Bronchial epithelial cell (primary cell): Measurements from ENCODE around the gene PTPN5. TPM values are rescaled to one million over a fixed set of nuclear protein-coding genes. Genes with fewer than 3 reads are reported as not detected.

Source experiments
- DNase-seq: peaks from one replicate; pipeline ENCODE4 v3.0.0-alpha.2; 2010; ENCODE audit warnings: low read depth
- FAIRE-seq: peaks from 2 replicates; lab custom pipeline; 2011; peaks lifted over from hg19 to GRCh38; lab: Jason Lieb, UNC
- H3K27me3 ChIP-seq: 2 replicates; pipeline ENCODE4 v1.5.1; 2011; ENCODE audit warnings: low read length; ENCODE audit not compliant: control insufficient read depth, insufficient read depth
- H3K36me3 ChIP-seq: 2 replicates; pipeline ENCODE4 v1.5.1; 2011; ENCODE audit warnings: low read length; ENCODE audit not compliant: control insufficient read depth, insufficient read depth
- H3K4me3 ChIP-seq: 2 replicates; pipeline ENCODE4 v1.5.1; 2011; ENCODE audit warnings: mild to moderate bottlenecking, low read depth, low read length, control low read depth
- CTCF ChIP-seq: IDR thresholded peaks from 2 replicates; pipeline ENCODE4 v1.5.1; 2011; ENCODE audit warnings: mild to moderate bottlenecking, moderate library complexity, low read length, control low read depth, inconsistent platforms; ENCODE audit not compliant: insufficient read depth, severe bottlenecking
- total RNA-seq: library from RNA; depleted of rRNA; stranded (reverse); fragments of >200 nt; gene quantifications from 2 replicates; pipeline ENCODE4 v1.2.1, GENCODE V29; 2014

Gene PTPN5
- total RNA-seq, 1 donor from 2014 or later, result not detected

GRCh38 chr11:18790883-18791206 is 753 bp downstream of the PTPN5 start:
- DNase-seq (no peak), FAIRE-seq (no peak)
- Histone ChIP-seq H3K27me3 (peaks cover 39% of the 10 kb centered on the region), H3K4me3 (no peak overlapping the region), H3K36me3 (no peaks in the 10 kb centered on the region)
- TF ChIP-seq CTCF, result no peak

- no peak overlapping the region for H3K4me3 ChIP-seq
- FAIRE-seq (no peak), DNase-seq (no peak)
- no peaks in the 10 kb centered on the region for H3K36me3 ChIP-seq
- no peak for TF ChIP-seq CTCF
- H3K27me3 ChIP-seq, result peaks cover 36% of the 10 kb centered on the region
Observed at GRCh38 chr11:18789942-18790341, 1.7 kb downstream of the PTPN5 start.

GRCh38 chr11:18785411-18785810 is 6.2 kb downstream of the PTPN5 start:
- FAIRE-seq, result no peak
- H3K4me3 ChIP-seq, result no peak overlapping the region
- TF ChIP-seq CTCF, result no peak
- H3K27me3 ChIP-seq, result peaks cover 10% of the 10 kb centered on the region
- no peak for DNase-seq
- no peaks in the 10 kb centered on the region for H3K36me3 ChIP-seq

GRCh38 chr11:18780896-18781295 is 10.7 kb downstream of the PTPN5 start:
- Histone ChIP-seq H3K27me3 (no peaks in the 10 kb centered on the region), H3K4me3 (no peak overlapping the region), H3K36me3 (no peaks in the 10 kb centered on the region)
- DNase-seq (no peak), FAIRE-seq (peak; percentile 36)
- no peak for TF ChIP-seq CTCF

GRCh38 chr11:18780329-18780728 is 11.3 kb downstream of the PTPN5 start:
- TF ChIP-seq CTCF, result no peak
- no peak for DNase-seq
- no peaks in the 10 kb centered on the region for H3K27me3 ChIP-seq
- no peak overlapping the region for H3K4me3 ChIP-seq
- FAIRE-seq, result no peak
- H3K36me3 ChIP-seq, result no peaks in the 10 kb centered on the region

- DNase-seq, result no peak
- TF ChIP-seq CTCF, result no peak
- no peaks in the 10 kb centered on the region for H3K27me3 ChIP-seq
- H3K36me3 ChIP-seq, result no peaks in the 10 kb centered on the region
- FAIRE-seq, result no peak
- H3K4me3 ChIP-seq, result no peak overlapping the region
Observed at GRCh38 chr11:18778468-18778867, 13.1 kb downstream of the PTPN5 start.
